ENCODE measurements around the gene MPV17L2.
A peak's percentile ranks its signal among the peaks of the same experiment; 100 is the strongest.
"Not testable (repeated sequence)": the region's sequence is repeated elsewhere in the genome, so short reads cannot be mapped to it uniquely, and the experiment has no call there.

Gene MPV17L2

GRCh38 chr19:18153556-18154134, 39.4 kb upstream of the MPV17L2 start:
- Histone ChIP-seq H3K9ac (ENCODE audit: low read length) (peak overlapping the region; percentile 96), H3K27me3 (replicated peaks; ENCODE audit: control insufficient read depth, insufficient read depth, low read length) (no peaks in the 10 kb centered on the region), H3K9me3 (ENCODE audit: control insufficient read depth, low read length) (no peaks in the 10 kb centered on the region), H3K36me3 (ENCODE audit: control insufficient read depth, insufficient read depth, low read length, severe bottlenecking) (no peaks in the 10 kb centered on the region), H3K4me1 (ENCODE audit: control insufficient read depth, insufficient read depth, low read length) (peaks cover 24% of the 10 kb centered on the region), H3K4me3 (ENCODE audit: low read length) (peak overlapping the region; percentile 89)
- DNase-seq (ENCODE audit: low read depth) = peak; percentile 66

GRCh38 chr19:18155095-18156087, 37.6 kb upstream of the MPV17L2 start:
- H3K36me3 ChIP-seq (ENCODE audit: control insufficient read depth, insufficient read depth, low read length, severe bottlenecking) = no peaks in the 10 kb centered on the region
- peaks cover 24% of the 10 kb centered on the region for H3K4me1 ChIP-seq (ENCODE audit: control insufficient read depth, insufficient read depth, low read length)
- H3K9ac ChIP-seq (ENCODE audit: low read length) = no peak overlapping the region
- no peak for DNase-seq (ENCODE audit: low read depth)
- H3K27me3 ChIP-seq (replicated peaks; ENCODE audit: control insufficient read depth, insufficient read depth, low read length) = no peaks in the 10 kb centered on the region
- no peak overlapping the region for H3K4me3 ChIP-seq (ENCODE audit: low read length)
- no peaks in the 10 kb centered on the region for H3K9me3 ChIP-seq (ENCODE audit: control insufficient read depth, low read length)

- Histone ChIP-seq H3K36me3 (ENCODE audit: control insufficient read depth, insufficient read depth, low read length, severe bottlenecking) (no peaks in the 10 kb centered on the region), H3K4me1 (ENCODE audit: control insufficient read depth, insufficient read depth, low read length) (peaks cover 27% of the 10 kb centered on the region), H3K9me3 (ENCODE audit: control insufficient read depth, low read length) (no peaks in the 10 kb centered on the region), H3K9ac (ENCODE audit: low read length) (peak overlapping the region; percentile 76), H3K4me3 (ENCODE audit: low read length) (no peak overlapping the region), H3K27me3 (replicated peaks; ENCODE audit: control insufficient read depth, insufficient read depth, low read length) (no peaks in the 10 kb centered on the region)
- DNase-seq (ENCODE audit: low read depth) = no peak
Observed at GRCh38 chr19:18156268-18156667, 36.8 kb upstream of the MPV17L2 start.

GRCh38 chr19:18156841-18157464, 36.1 kb upstream of the MPV17L2 start:
- peak; percentile 85 for DNase-seq (ENCODE audit: low read depth)
- no peak overlapping the region for H3K4me3 ChIP-seq (ENCODE audit: low read length)
- peak overlapping the region; percentile 76 for H3K9ac ChIP-seq (ENCODE audit: low read length)

GRCh38 chr19:18157465-18158063, 35.5 kb upstream of the MPV17L2 start:
- peaks cover 6% of the 10 kb centered on the region for H3K36me3 ChIP-seq (ENCODE audit: control insufficient read depth, insufficient read depth, low read length, severe bottlenecking)
- no peaks in the 10 kb centered on the region for H3K27me3 ChIP-seq (replicated peaks; ENCODE audit: control insufficient read depth, insufficient read depth, low read length)
- H3K4me3 ChIP-seq (ENCODE audit: low read length) = no peak overlapping the region
- no peak for DNase-seq (ENCODE audit: low read depth)
- no peaks in the 10 kb centered on the region for H3K9me3 ChIP-seq (ENCODE audit: control insufficient read depth, low read length)
- peaks cover 28% of the 10 kb centered on the region for H3K4me1 ChIP-seq (ENCODE audit: control insufficient read depth, insufficient read depth, low read length)
- peak overlapping the region; percentile 25 for H3K9ac ChIP-seq (ENCODE audit: low read length)

More at GRCh38 chr19:18156841-18157464, 36.1 kb upstream of the MPV17L2 start:
- Histone ChIP-seq H3K9me3 (ENCODE audit: control insufficient read depth, low read length) (no peaks in the 10 kb centered on the region), H3K4me1 (ENCODE audit: control insufficient read depth, insufficient read depth, low read length) (peaks cover 28% of the 10 kb centered on the region), H3K27me3 (replicated peaks; ENCODE audit: control insufficient read depth, insufficient read depth, low read length) (no peaks in the 10 kb centered on the region), H3K36me3 (ENCODE audit: control insufficient read depth, insufficient read depth, low read length, severe bottlenecking) (peaks cover 2% of the 10 kb centered on the region)

GRCh38 chr19:18158467-18158866, 34.6 kb upstream of the MPV17L2 start:
- H3K9me3 ChIP-seq (ENCODE audit: control insufficient read depth, low read length) = no peaks in the 10 kb centered on the region
- no peak overlapping the region for H3K9ac ChIP-seq (ENCODE audit: low read length)
- H3K4me3 ChIP-seq (ENCODE audit: low read length) = no peak overlapping the region
- H3K27me3 ChIP-seq (replicated peaks; ENCODE audit: control insufficient read depth, insufficient read depth, low read length) = no peaks in the 10 kb centered on the region
- H3K36me3 ChIP-seq (ENCODE audit: control insufficient read depth, insufficient read depth, low read length, severe bottlenecking) = peaks cover 15% of the 10 kb centered on the region
- DNase-seq (ENCODE audit: low read depth) = no peak
- H3K4me1 ChIP-seq (ENCODE audit: control insufficient read depth, insufficient read depth, low read length) = peaks cover 28% of the 10 kb centered on the region

GRCh38 chr19:18159059-18159616, 33.9 kb upstream of the MPV17L2 start:
- DNase-seq (ENCODE audit: low read depth) = peak; percentile 58
- H3K4me1 ChIP-seq (ENCODE audit: control insufficient read depth, insufficient read depth, low read length) = peaks cover 24% of the 10 kb centered on the region
- not testable (repeated sequence) for H3K9ac ChIP-seq (ENCODE audit: low read length); H3K9me3 ChIP-seq (ENCODE audit: control insufficient read depth, low read length); H3K27me3 ChIP-seq (replicated peaks; ENCODE audit: control insufficient read depth, insufficient read depth, low read length); H3K4me3 ChIP-seq (ENCODE audit: low read length)
- peaks cover 18% of the 10 kb centered on the region for H3K36me3 ChIP-seq (ENCODE audit: control insufficient read depth, insufficient read depth, low read length, severe bottlenecking)

- H3K9ac ChIP-seq (ENCODE audit: low read length) = no peak overlapping the region
- peaks cover 20% of the 10 kb centered on the region for H3K36me3 ChIP-seq (ENCODE audit: control insufficient read depth, insufficient read depth, low read length, severe bottlenecking)
- no peaks in the 10 kb centered on the region for H3K9me3 ChIP-seq (ENCODE audit: control insufficient read depth, low read length)
- peaks cover 21% of the 10 kb centered on the region for H3K4me1 ChIP-seq (ENCODE audit: control insufficient read depth, insufficient read depth, low read length)
- H3K27me3 ChIP-seq (replicated peaks; ENCODE audit: control insufficient read depth, insufficient read depth, low read length) = no peaks in the 10 kb centered on the region
- no peak for DNase-seq (ENCODE audit: low read depth)
- no peak overlapping the region for H3K4me3 ChIP-seq (ENCODE audit: low read length)
Observed at GRCh38 chr19:18159810-18160209, 33.2 kb upstream of the MPV17L2 start.

- peaks cover 23% of the 10 kb centered on the region for H3K36me3 ChIP-seq (ENCODE audit: control insufficient read depth, insufficient read depth, low read length, severe bottlenecking)
- peaks cover 21% of the 10 kb centered on the region for H3K4me1 ChIP-seq (ENCODE audit: control insufficient read depth, insufficient read depth, low read length)
- DNase-seq (ENCODE audit: low read depth) = no peak
- H3K9me3 ChIP-seq (ENCODE audit: control insufficient read depth, low read length) = no peaks in the 10 kb centered on the region
- H3K9ac ChIP-seq (ENCODE audit: low read length) = peak overlapping the region; percentile 60
- no peak overlapping the region for H3K4me3 ChIP-seq (ENCODE audit: low read length)
- no peaks in the 10 kb centered on the region for H3K27me3 ChIP-seq (replicated peaks; ENCODE audit: control insufficient read depth, insufficient read depth, low read length)
Observed at GRCh38 chr19:18160493-18160970, 32.5 kb upstream of the MPV17L2 start.

GRCh38 chr19:18160971-18161635, 31.9 kb upstream of the MPV17L2 start:
- peaks cover 21% of the 10 kb centered on the region for H3K4me1 ChIP-seq (ENCODE audit: control insufficient read depth, insufficient read depth, low read length)
- peak overlapping the region; percentile 74 for H3K4me3 ChIP-seq (ENCODE audit: low read length)
- no peaks in the 10 kb centered on the region for H3K27me3 ChIP-seq (replicated peaks; ENCODE audit: control insufficient read depth, insufficient read depth, low read length)
- H3K9ac ChIP-seq (ENCODE audit: low read length) = peak overlapping the region; percentile 66
- peak; percentile 84 for DNase-seq (ENCODE audit: low read depth)
- H3K9me3 ChIP-seq (ENCODE audit: control insufficient read depth, low read length) = no peaks in the 10 kb centered on the region
- H3K36me3 ChIP-seq (ENCODE audit: control insufficient read depth, insufficient read depth, low read length, severe bottlenecking) = peaks cover 29% of the 10 kb centered on the region
